NCI-H1436 (cell line): ENCODE measurements around the gene SNAPC1.

Source experiments
- DNase-seq: peaks from one replicate; lab custom pipeline; 2025; lab: John Stamatoyannopoulos, UW

The SNAPC1 gene

DNA sequence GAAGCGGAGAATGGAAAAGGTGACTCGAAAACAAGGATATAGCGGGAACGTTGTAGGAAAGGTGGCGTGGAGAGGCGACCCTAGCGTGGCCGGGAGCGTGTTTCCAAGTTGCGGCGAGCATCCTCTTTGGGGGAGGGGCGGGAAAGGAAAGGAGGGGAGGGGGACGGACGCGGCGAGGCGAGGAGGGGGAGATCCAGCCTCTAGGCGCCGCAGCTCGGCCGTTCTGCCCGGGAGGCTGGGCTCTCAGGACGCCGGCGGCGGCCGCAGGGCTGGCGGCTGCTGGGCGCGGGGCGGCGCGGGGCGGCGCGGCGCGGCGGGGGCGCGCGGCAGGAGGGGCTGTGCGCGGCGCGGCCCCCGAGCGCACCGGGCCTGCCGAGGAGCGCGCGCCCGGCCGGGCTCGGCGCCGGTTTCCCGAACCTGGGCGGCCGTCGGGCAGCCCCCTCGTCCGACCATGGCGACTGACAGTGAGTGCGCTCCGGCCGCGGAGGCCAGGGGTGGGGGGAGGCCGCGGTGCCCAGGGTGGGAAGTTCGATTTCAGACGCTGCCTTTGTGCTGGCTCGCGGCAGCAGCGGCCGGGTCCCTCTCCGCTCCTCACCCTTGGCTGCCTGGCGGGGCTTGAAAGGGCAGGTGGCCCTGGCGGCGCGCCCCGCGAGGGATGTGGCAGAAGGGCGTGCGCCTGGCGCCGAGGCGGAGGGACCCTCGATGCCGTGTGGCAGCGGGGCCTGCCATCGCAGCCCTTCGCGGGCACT lies 50.3 kb downstream of the SNAPC1 start, which contains the start of gene SYT16:
TSS of gene SYT16 (plus strand) at position 357 of the 749 bp plus-strand sequence.
- DNase-seq: peak; percentile 7

DNA sequence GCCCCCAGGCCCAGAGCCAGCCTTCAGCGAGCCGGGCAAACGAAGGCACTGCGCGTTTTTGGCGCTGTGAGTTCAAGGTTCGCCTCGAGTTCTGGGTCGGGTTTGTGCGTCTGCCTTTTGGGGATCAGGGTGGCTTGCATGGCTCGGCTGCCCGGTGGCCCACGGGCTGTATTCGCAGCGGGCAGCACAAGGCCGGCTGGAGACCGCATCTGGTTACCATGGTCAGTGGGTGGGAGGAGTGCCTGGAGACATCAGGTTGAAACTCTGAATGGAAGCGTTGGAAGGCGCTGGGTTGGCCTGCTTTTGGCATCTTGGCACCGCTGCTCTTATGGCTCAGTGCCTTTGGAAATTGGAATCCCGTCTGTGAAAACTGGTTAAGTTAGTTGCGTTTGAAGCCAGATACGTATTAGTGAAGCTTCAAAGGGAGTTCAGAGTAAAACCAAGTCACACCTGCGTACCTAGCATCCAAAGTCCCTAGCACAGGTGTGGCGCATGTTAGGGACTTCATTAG lies 50.9 kb downstream of the SNAPC1 start:
- DNase-seq: no peak

GRCh38 chr14:61822458-61822857 lies 60.2 kb downstream of the SNAPC1 start:
- no peak for DNase-seq

- DNase-seq: no peak
Measured at GRCh38 chr14:61832783-61833182, 70.6 kb downstream of the SNAPC1 start.

GRCh38 chr14:61836184-61836583 lies 74.0 kb downstream of the SNAPC1 start:
- no peak for DNase-seq

DNA sequence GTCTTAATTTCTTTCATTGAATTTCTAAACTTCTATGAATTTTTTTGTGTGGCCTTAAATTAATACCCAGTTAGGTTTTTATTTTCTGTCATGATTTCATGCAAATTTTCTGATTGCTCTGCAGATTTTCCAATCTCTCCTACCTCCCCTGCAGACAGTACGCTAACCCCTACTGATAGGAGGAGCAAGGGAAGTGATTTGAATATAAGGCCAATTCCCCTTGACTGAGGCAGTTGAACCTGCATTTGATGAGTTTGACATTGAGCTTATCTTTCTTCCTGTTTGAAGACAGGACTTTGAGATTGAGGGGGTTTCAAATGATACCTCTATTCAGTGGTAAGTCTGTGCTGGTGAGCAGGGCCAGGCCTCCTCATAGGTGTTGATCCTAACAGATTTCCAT lies 74.6 kb downstream of the SNAPC1 start:
- DNase-seq: no peak

GRCh38 chr14:61837336-61838229 lies 75.4 kb downstream of the SNAPC1 start:
- peak; percentile 59 for DNase-seq

DNA sequence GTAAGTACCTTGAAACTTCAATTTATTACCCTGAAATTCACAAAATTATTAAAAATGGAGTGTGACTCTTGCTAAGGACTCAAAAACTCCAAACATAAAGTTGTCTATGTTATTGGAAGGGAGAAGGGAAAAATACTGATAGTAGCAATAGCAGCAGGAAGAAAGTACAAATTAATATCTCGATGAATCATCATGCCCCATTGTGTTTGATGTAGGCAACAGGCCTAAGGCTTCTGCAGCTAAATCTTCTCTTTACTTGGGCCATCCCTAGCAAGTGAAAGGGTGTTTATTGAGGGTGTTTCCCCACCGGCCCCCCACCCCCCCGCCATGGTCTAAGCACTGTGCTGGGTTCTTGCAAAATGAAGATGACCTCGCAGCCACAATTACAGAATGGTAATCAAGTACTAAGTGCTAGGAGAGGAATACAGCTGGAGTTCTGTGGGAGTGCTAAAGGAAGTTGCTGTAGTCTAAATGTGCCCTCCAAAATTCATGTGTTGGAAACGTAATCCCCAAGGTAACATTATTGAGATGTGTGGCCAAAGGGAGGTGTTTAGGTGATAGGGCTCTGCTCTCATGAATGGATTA lies 76.5 kb downstream of the SNAPC1 start:
- no peak for DNase-seq

DNA sequence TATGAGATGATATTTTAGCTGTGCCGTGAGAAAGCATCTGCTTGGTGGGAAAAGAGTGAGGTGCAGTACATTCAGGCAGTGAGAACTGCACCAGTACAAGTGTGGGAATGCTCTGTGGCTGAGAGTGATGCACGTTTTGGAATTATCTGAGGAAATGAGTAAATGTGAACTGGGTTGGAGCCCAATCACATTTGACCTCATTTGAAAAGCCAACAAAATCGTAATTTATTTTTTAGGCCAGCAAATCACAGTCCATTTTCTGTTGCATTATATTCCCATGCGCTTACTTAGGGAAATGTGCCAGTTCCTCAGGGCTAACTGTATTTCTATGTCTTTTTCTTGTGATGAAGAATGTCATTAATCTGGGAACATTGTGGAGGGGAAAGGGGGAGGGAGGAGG lies 77.3 kb downstream of the SNAPC1 start:
- no peak for DNase-seq

DNA sequence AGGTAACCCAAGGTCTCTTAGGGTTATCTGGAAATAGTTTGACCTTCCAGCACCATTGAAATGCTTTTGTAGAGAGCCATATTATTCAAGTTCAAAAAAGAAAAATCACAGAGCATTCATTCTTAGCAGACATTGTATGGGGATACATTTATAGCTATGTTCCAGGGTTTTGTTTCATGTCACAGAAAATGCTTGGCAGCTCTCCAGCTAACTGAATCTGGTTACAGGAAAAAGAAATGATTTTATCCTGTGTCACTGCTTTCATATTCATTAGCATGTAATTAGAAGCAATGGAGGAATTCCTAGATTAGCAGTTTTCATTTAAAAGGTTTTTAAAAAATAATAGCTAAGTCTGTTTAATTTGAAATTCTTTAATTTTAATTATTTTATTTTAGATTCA lies 78.9 kb downstream of the SNAPC1 start:
- DNase-seq: peak; percentile 1
